GM12892 (cell line): ENCODE results near the gene GLUD2.

Experiments used
- POLR2A ChIP-seq: IDR thresholded peaks from 2 replicates; pipeline ENCODE4 v1.6.1; 2011; ENCODE audit warnings: low read depth, low read length, control low read depth
- POLR2AphosphoS5 ChIP-seq: IDR thresholded peaks from 2 replicates; pipeline ENCODE4 v1.6.1; 2011; ENCODE audit warnings: low read depth, low read length, control low read depth
- TAF1 ChIP-seq: IDR thresholded peaks from 2 replicates; pipeline ENCODE4 v1.6.1; 2011; ENCODE audit warnings: low read depth, mild to moderate bottlenecking, control low read depth, low read length, borderline replicate concordance

DNA sequence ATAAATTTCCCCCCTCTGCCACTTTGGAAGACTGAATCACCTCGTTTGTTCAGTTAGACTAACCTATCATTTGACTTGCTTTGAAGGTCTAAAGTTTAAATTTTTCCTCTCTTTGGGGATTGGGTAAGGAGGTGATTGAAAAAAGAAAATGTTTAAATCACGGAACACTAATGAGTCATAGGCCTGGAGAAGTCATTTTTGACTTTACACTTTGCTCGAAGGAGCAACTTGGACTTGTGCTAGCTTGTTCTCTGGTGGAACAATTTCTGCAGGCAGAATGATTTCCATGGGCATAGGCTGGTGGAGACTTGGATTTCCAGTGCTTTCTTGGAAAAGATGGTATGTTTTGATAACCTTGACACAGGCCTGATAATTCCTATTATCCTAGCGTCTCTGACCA is 10.5 kb upstream of the GLUD2 start:
- TF ChIP-seq POLR2AphosphoS5 (no peak), POLR2A (no peak), TAF1 (no peak)
